GM23248 (cell line): Measurements from ENCODE around the gene IL6R. TPM values are rescaled to one million over a fixed set of nuclear protein-coding genes. Genes with fewer than 3 reads are reported as not detected.

Source experiments
- DNase-seq: peaks from one replicate; pipeline ENCODE4 v3.0.0-alpha.2; 2015
- H2AFZ ChIP-seq: fragments of 200-600 bp; sonication (generic); 2 replicates; pipeline ENCODE4 v1.6.1; 2016; ENCODE audit warnings: antibody characterized with exemption
- H3F3A ChIP-seq: fragments of 200-600 bp; sonication (generic); 2 replicates; pipeline ENCODE4 v1.6.1; 2016; ENCODE audit warnings: mild to moderate bottlenecking, antibody characterized with exemption, mixed run types; ENCODE audit not compliant: insufficient read depth
- H3K27ac ChIP-seq: fragments of 200-600 bp; sonication (generic); 2 replicates; pipeline ENCODE4 v1.5.1; 2016; ENCODE audit warnings: mild to moderate bottlenecking
- H3K27me3 ChIP-seq: fragments of 200-600 bp; sonication (generic); replicated peaks from 2 replicates; pipeline ENCODE4 v1.6.1; 2016; ENCODE audit warnings: mild to moderate bottlenecking; ENCODE audit not compliant: insufficient read depth
- H3K36me3 ChIP-seq: fragments of 200-600 bp; sonication (generic); 2 replicates; pipeline ENCODE4 v1.6.1; 2016; ENCODE audit warnings: low read depth, mild to moderate bottlenecking
- H3K4me1 ChIP-seq: fragments of 200-600 bp; sonication (generic); 2 replicates; pipeline ENCODE4 v1.6.1; 2016; ENCODE audit warnings: mild to moderate bottlenecking; ENCODE audit not compliant: insufficient read depth
- H3K4me2 ChIP-seq: fragments of 200-600 bp; sonication (generic); one replicate; pipeline ENCODE4 v1.6.1; 2016; ENCODE audit warnings: mild to moderate bottlenecking; ENCODE audit not compliant: unreplicated experiment
- H3K4me3 ChIP-seq: fragments of 200-600 bp; sonication (generic); 2 replicates; pipeline ENCODE4 v1.5.1; 2016; ENCODE audit warnings: mild to moderate bottlenecking
- H3K79me2 ChIP-seq: fragments of 200-600 bp; sonication (generic); 2 replicates; pipeline ENCODE4 v1.6.1; 2016; ENCODE audit warnings: mild to moderate bottlenecking; ENCODE audit not compliant: insufficient read depth
- H3K9ac ChIP-seq: fragments of 200-600 bp; sonication (generic); 2 replicates; pipeline ENCODE4 v1.6.1; 2016; ENCODE audit warnings: mild to moderate bottlenecking
- H3K9me2 ChIP-seq: fragments of 200-600 bp; sonication (generic); 2 replicates; pipeline ENCODE4 v1.6.1; 2016; ENCODE audit warnings: mixed run types, mild to moderate bottlenecking, moderate library complexity; ENCODE audit not compliant: insufficient read depth
- H3K9me3 ChIP-seq: fragments of 200-600 bp; sonication (generic); one replicate; pipeline ENCODE4 v1.6.1; 2017; ENCODE audit warnings: low read depth
- H4K20me1 ChIP-seq: fragments of 200-600 bp; sonication (generic); 2 replicates; pipeline ENCODE4 v1.6.0; 2016; ENCODE audit not compliant: insufficient read depth
- EZH2 ChIP-seq: fragments of 200-600 bp; sonication (generic); IDR thresholded peaks from 2 replicates; pipeline ENCODE4 v1.6.1; 2018; ENCODE audit warnings: antibody characterized with exemption, mild to moderate bottlenecking; ENCODE audit not compliant: insufficient read depth, poor library complexity, severe bottlenecking
- EZH2phosphoT487 ChIP-seq: fragments of 200-600 bp; sonication (generic); IDR thresholded peaks from 2 replicates; pipeline ENCODE4 v1.6.1; 2018; ENCODE audit warnings: antibody characterized with exemption, moderate library complexity, mild to moderate bottlenecking, low read depth; ENCODE audit not compliant: insufficient read depth
- WGBS, 2 experiments: methylation state at CpG; one replicate each; pipeline ENCODE4 v1.1.6; 2015 to 2017; ENCODE audit warnings: low lambda C conversion rate in 2 of 2, low coverage in 1 of 2; ENCODE audit errors: missing lambda C conversion rate in 2 of 2; 5-methylcytosine and 5-hydroxymethylcytosine counted together
- in situ Hi-C: fragments of 300-500 bp; cut with MboI; formaldehyde crosslinking; loops from 2 replicates; pipeline ENCODE4 v1.15.0; 2020
- polyA plus RNA-seq: library from polyadenylated mRNA; unstranded; fragments of >200 nt; fragmentation: Nextera tagmentation; extraction: Ambion mirVana; gene quantifications from 2 replicates; pipeline ENCODE4 v1.2.1, GENCODE V29; 2016
- total RNA-seq: library from RNA; depleted of rRNA; stranded (reverse); fragments of >200 nt; shearing (Covaris generic); gene quantifications from 2 replicates; pipeline ENCODE4 v1.2.3, GENCODE V29; 2014

IL6R gene
- total and polyA plus RNA-seq, 2 experiments from 2014 or later = 2.1 to 8.8 TPM

DNA sequence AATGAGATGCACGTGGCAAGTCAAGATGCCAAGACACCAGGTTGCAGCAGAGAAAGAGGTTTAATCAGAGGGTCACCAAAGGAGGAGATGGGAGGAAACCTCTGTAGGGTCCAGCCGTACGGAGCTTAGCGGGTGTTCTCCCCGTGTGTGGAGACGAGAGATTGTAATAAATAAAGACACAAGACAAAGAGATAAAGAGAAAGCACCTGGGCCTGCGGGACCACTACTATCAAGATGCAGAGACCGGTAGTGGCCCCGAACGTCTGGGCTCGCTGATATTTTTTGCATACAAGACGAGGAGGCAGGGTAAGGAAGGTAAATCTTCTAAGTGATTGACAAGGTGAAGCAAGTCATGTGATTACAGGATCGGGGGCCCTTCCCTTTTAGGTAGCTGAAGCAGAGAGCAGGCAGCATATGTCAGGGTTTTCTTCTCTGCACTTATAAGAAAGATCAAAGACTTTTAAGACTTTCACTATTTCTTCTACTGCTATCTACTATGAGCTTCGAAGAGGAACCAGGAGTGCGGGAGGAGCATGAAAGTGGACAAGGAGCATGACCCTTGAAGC, 55.6 kb downstream of the IL6R start:
- no peaks in the 10 kb centered on the region for H3K9me2 ChIP-seq
- in situ Hi-C loops = no loop called here
- H4K20me1 ChIP-seq = no peaks in the 10 kb centered on the region
- no peak for DNase-seq
- H3K9me3 ChIP-seq = no peaks in the 10 kb centered on the region
- no peak overlapping the region for H2AFZ ChIP-seq
- no peak overlapping the region for H3K27ac ChIP-seq
- H3K9ac ChIP-seq = no peak overlapping the region
- peaks cover 17% of the 10 kb centered on the region for H3F3A ChIP-seq
- H3K27me3 ChIP-seq = no peaks in the 10 kb centered on the region
- peaks cover 12% of the 10 kb centered on the region for H3K4me1 ChIP-seq
- no peaks in the 10 kb centered on the region for H3K79me2 ChIP-seq
- no peaks in the 10 kb centered on the region for H3K36me3 ChIP-seq
- no peak overlapping the region for H3K4me3 ChIP-seq
- no peak overlapping the region for H3K4me2 ChIP-seq
- no peak for TF ChIP-seq EZH2phosphoT487
- no peak for TF ChIP-seq EZH2
- 73 to 75% methylated on average over 15 of the region's 15 CpGs for WGBS, 2 experiments

DNA sequence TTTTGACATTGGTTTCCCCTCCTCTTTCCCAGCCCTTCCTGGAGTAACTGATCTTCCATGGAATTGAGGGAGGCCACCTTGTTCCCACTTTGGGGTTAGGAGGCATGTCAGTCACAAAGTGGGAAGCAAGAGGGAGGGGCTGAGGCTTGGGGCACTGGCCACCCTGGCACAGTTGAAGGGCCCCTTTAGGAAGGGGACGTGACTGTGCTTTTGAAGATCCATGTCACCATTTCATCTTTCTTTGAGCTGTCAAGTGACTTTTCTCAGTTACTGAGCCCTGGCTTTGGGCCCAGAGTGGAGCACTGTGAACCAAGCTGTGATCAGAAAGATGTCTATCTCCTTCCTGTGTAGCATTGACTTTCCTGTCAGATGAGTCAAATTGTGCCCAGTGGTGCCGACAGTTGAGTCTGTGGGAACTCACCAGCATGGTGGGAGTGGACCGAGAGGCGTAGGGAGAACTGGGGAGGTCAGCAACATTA, 58.4 kb downstream of the IL6R start:
- Histone ChIP-seq H3K27me3 (no peaks in the 10 kb centered on the region), H3K79me2 (no peaks in the 10 kb centered on the region), H4K20me1 (no peaks in the 10 kb centered on the region), H3K9me2 (no peaks in the 10 kb centered on the region), H2AFZ (peak overlapping the region; percentile 50), H3F3A (peaks cover 17% of the 10 kb centered on the region), H3K9ac (peak overlapping the region; percentile 39), H3K4me2 (peak overlapping the region; percentile 26), H3K4me3 (no peak overlapping the region), H3K27ac (peak overlapping the region; percentile 77), H3K36me3 (no peaks in the 10 kb centered on the region), H3K4me1 (peaks cover 12% of the 10 kb centered on the region), H3K9me3 (no peaks in the 10 kb centered on the region)
- TF ChIP-seq EZH2phosphoT487 = no peak
- no peak for TF ChIP-seq EZH2
- in situ Hi-C loops = no loop called here
- WGBS, 2 experiments = 63 to 68% methylated on average over 4 of the region's 4 CpGs
- DNase-seq = peak; percentile 17

DNA sequence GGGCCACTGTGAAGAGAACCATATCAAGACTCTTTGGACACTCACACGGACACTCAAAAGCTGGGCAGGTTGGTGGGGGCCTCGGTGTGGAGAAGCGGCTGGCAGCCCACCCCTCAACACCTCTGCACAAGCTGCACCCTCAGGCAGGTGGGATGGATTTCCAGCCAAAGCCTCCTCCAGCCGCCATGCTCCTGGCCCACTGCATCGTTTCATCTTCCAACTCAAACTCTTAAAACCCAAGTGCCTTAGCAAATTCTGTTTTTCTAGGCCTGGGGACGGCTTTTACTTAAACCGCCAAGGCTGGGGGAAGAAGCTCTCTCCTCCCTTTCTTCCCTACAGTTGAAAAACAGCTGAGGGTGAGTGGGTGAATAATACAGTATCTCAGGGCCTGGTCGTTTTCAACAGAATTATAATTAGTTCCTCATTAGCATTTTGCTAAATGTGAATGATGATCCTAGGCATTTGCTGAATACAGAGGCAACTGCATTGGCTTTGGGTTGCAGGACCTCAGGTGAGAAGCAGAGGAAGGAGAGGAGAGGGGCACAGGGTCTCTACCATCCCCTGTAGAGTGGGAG, 60.6 kb downstream of the IL6R start:
- in situ Hi-C loops = no loop called here
- no peaks in the 10 kb centered on the region for H4K20me1 ChIP-seq
- no peak overlapping the region for H2AFZ ChIP-seq
- no peaks in the 10 kb centered on the region for H3K79me2 ChIP-seq
- WGBS, 2 experiments = 73 to 75% methylated on average over 8 of the region's 8 CpGs
- no peaks in the 10 kb centered on the region for H3K9me2 ChIP-seq
- TF ChIP-seq EZH2phosphoT487 (no peak), EZH2 (no peak)
- H3K27me3 ChIP-seq = no peaks in the 10 kb centered on the region
- no peak for DNase-seq
- H3K36me3 ChIP-seq = no peaks in the 10 kb centered on the region
- no peak overlapping the region for H3K9ac ChIP-seq
- H3K4me1 ChIP-seq = peaks cover 12% of the 10 kb centered on the region
- H3K27ac ChIP-seq = no peak overlapping the region
- H3K4me2 ChIP-seq = no peak overlapping the region
- H3K4me3 ChIP-seq = no peak overlapping the region
- no peaks in the 10 kb centered on the region for H3K9me3 ChIP-seq
- H3F3A ChIP-seq = peaks cover 17% of the 10 kb centered on the region

DNA sequence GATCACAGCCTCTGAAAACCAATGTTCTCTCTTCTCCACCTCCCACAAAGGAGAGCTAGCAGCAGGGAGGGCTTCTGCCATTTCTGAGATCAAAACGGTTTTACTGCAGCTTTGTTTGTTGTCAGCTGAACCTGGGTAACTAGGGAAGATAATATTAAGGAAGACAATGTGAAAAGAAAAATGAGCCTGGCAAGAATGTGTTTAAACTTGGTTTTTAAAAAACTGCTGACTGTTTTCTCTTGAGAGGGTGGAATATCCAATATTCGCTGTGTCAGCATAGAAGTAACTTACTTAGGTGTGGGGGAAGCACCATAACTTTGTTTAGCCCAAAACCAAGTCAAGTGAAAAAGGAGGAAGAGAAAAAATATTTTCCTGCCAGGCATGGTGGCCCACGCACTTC, 61.1 kb downstream of the IL6R start:
- no peak overlapping the region for H3K4me2 ChIP-seq
- WGBS, 2 experiments = 77 to 82% methylated on average over 3 of the region's 3 CpGs
- no peak overlapping the region for H3K4me3 ChIP-seq
- peaks cover 17% of the 10 kb centered on the region for H3F3A ChIP-seq
- H3K9me3 ChIP-seq = no peaks in the 10 kb centered on the region
- H3K9me2 ChIP-seq = no peaks in the 10 kb centered on the region
- no peak for TF ChIP-seq EZH2phosphoT487
- no peak for TF ChIP-seq EZH2
- no peak overlapping the region for H3K27ac ChIP-seq
- DNase-seq = no peak
- peaks cover 12% of the 10 kb centered on the region for H3K4me1 ChIP-seq
- in situ Hi-C loops = no loop called here
- no peak overlapping the region for H3K9ac ChIP-seq
- no peaks in the 10 kb centered on the region for H3K79me2 ChIP-seq
- no peaks in the 10 kb centered on the region for H3K36me3 ChIP-seq
- no peak overlapping the region for H2AFZ ChIP-seq
- no peaks in the 10 kb centered on the region for H3K27me3 ChIP-seq
- no peaks in the 10 kb centered on the region for H4K20me1 ChIP-seq
